ENCODE data around the gene GOLGA8T. TPM values are rescaled to one million over a fixed set of nuclear protein-coding genes. Genes with fewer than 3 reads are reported as not detected.
"Not testable (repeated sequence)": the region's sequence is repeated elsewhere in the genome, so short reads cannot be mapped to it uniquely, and the experiment has no call there.

GOLGA8T gene
- polyA plus RNA-seq, 3 donors: 0.27 TPM; not detected in 2

DNA sequence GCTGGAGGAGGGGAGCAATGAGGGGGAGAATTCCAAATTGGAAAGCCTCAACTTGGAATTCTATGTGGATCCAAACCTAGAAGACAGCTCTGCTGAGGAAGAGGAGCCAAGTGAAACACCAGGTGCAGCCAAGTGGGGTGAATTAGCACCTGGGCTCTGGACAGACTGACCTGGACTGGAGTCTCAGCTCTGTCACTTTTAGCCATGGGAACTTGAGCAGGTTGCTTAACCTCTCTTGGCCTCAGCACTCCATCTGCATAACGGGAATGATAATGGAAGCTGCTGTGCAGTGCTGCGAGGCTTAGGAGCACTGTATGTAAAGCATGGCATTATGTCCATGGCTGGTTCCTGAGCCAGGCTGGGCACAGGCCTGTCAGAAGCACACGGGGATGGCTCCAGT lies 41.8 kb downstream of the GOLGA8T start:
- H2AFZ ChIP-seq (ENCODE audit: insufficient read depth, low read depth, low read length, poor library complexity, severe bottlenecking); intact Hi-C loops (cut with micrococcal nuclease); H3K27me3 ChIP-seq (ENCODE audit: control insufficient read depth in 2 of 2, insufficient read depth in 2 of 2, low read length in 2 of 2); H3K4me2 ChIP-seq (replicated peaks; ENCODE audit: extremely low read depth, low read length, poor library complexity, severe bottlenecking); H3K27me3 Mint-ChIP-seq (ENCODE audit: low read depth in 3 of 3); H3K27ac ChIP-seq (ENCODE audit: low read depth in 1 of 2, low read length in 2 of 2); H3K36me3 ChIP-seq (replicated peaks in 1 of 2; ENCODE audit: control insufficient read depth in 1 of 2, insufficient read depth in 2 of 2, low read length in 2 of 2); H3K9ac ChIP-seq (ENCODE audit: insufficient read depth, low read length, poor library complexity, severe bottlenecking); H3K9me3 ChIP-seq (replicated peaks in 1 of 2; ENCODE audit: control insufficient read depth in 1 of 2, insufficient read depth in 1 of 2, low read length in 2 of 2); H4K20me1 ChIP-seq (ENCODE audit: insufficient read depth, low read length); H3K4me3 Mint-ChIP-seq; H3K9me3 Mint-ChIP-seq; H3K36me3 Mint-ChIP-seq; H3K4me1 ChIP-seq (ENCODE audit: control insufficient read depth in 1 of 2, insufficient read depth in 2 of 2, low read length in 2 of 2); DNase-seq; H3K4me3 ChIP-seq (replicated peaks in 1 of 3; ENCODE audit: low read depth in 2 of 3, low read length in 3 of 3); H3K27ac Mint-ChIP-seq; H3K4me1 Mint-ChIP-seq; H3K79me2 ChIP-seq (ENCODE audit: insufficient read depth, low read length): not testable (repeated sequence)
- WGBS (ENCODE audit: insufficient coverage): no CpG with 5 or more reads among the region's 3 CpGs

DNA sequence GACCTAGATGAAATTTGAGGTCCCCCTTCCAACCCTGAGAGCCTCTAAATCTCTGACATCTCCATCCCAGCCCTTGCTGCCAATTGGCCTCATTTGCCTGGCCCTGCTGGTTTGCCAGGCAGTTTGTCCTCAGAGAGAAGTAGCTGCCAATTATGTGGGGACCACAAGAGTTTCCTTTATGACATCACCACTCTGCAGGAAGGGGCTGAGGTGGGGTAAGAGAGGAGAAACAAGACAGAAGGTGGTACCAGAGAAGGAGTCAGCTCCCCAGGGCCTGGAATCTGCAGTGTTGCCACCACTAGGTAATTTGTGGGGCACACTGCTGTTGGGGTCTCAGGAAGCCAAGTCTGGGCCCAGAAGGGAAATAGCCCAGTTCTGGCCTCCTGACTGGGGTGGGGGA lies 45.0 kb downstream of the GOLGA8T start:
- H2AFZ ChIP-seq (ENCODE audit: insufficient read depth, low read depth, low read length, poor library complexity, severe bottlenecking); H3K27ac Mint-ChIP-seq; H3K9me3 Mint-ChIP-seq; H3K36me3 Mint-ChIP-seq; H3K4me3 ChIP-seq (replicated peaks in 1 of 3; ENCODE audit: low read depth in 2 of 3, low read length in 3 of 3); H3K79me2 ChIP-seq (ENCODE audit: insufficient read depth, low read length); H3K4me1 Mint-ChIP-seq; H3K9me3 ChIP-seq (replicated peaks in 1 of 2; ENCODE audit: control insufficient read depth in 1 of 2, insufficient read depth in 1 of 2, low read length in 2 of 2); H3K36me3 ChIP-seq (replicated peaks in 1 of 2; ENCODE audit: control insufficient read depth in 1 of 2, insufficient read depth in 2 of 2, low read length in 2 of 2); H3K4me3 Mint-ChIP-seq; H3K4me1 ChIP-seq (ENCODE audit: control insufficient read depth in 1 of 2, insufficient read depth in 2 of 2, low read length in 2 of 2); DNase-seq; H3K4me2 ChIP-seq (replicated peaks; ENCODE audit: extremely low read depth, low read length, poor library complexity, severe bottlenecking); H4K20me1 ChIP-seq (ENCODE audit: insufficient read depth, low read length); H3K27me3 ChIP-seq (ENCODE audit: control insufficient read depth in 2 of 2, insufficient read depth in 2 of 2, low read length in 2 of 2); H3K27ac ChIP-seq (ENCODE audit: low read depth in 1 of 2, low read length in 2 of 2); H3K27me3 Mint-ChIP-seq (ENCODE audit: low read depth in 3 of 3); H3K9ac ChIP-seq (ENCODE audit: insufficient read depth, low read length, poor library complexity, severe bottlenecking); intact Hi-C loops (cut with micrococcal nuclease): not testable (repeated sequence)

DNA sequence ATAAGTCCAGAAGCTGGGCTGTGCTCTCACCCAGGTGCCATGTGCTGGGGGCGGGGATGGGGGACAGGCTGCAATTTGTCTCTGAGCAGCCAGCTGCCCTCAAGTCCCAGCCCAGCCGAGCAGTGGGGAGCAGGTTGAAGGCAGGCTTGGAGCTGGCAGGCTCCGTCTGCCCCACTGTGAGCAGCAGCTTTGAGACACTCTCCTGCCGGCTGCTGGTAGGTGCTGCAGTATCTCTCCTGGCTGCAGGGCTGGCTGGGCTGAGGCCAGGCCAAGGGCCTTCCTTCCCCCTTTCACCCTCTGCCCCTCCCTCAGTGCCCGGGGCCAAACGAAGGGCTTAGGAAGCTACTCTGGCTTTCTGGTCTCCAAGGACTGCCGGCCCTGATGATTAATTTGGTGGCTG lies 50.6 kb downstream of the GOLGA8T start:
- H3K27me3 Mint-ChIP-seq (ENCODE audit: low read depth in 3 of 3); H3K9me3 Mint-ChIP-seq; DNase-seq; H3K9ac ChIP-seq (ENCODE audit: insufficient read depth, low read length, poor library complexity, severe bottlenecking); H3K79me2 ChIP-seq (ENCODE audit: insufficient read depth, low read length); H3K4me3 Mint-ChIP-seq; H3K36me3 Mint-ChIP-seq; H3K4me1 ChIP-seq (ENCODE audit: control insufficient read depth in 1 of 2, insufficient read depth in 2 of 2, low read length in 2 of 2); H3K27me3 ChIP-seq (ENCODE audit: control insufficient read depth in 2 of 2, insufficient read depth in 2 of 2, low read length in 2 of 2); intact Hi-C loops (cut with micrococcal nuclease); H3K4me1 Mint-ChIP-seq; H2AFZ ChIP-seq (ENCODE audit: insufficient read depth, low read depth, low read length, poor library complexity, severe bottlenecking); H3K27ac Mint-ChIP-seq; H3K9me3 ChIP-seq (replicated peaks in 1 of 2; ENCODE audit: control insufficient read depth in 1 of 2, insufficient read depth in 1 of 2, low read length in 2 of 2); H3K36me3 ChIP-seq (replicated peaks in 1 of 2; ENCODE audit: control insufficient read depth in 1 of 2, insufficient read depth in 2 of 2, low read length in 2 of 2); H3K4me3 ChIP-seq (replicated peaks in 1 of 3; ENCODE audit: low read depth in 2 of 3, low read length in 3 of 3); H4K20me1 ChIP-seq (ENCODE audit: insufficient read depth, low read length); H3K4me2 ChIP-seq (replicated peaks; ENCODE audit: extremely low read depth, low read length, poor library complexity, severe bottlenecking); H3K27ac ChIP-seq (ENCODE audit: low read depth in 1 of 2, low read length in 2 of 2): not testable (repeated sequence)
- no CpG with 5 or more reads among the region's 7 CpGs for WGBS (ENCODE audit: insufficient coverage)

DNA sequence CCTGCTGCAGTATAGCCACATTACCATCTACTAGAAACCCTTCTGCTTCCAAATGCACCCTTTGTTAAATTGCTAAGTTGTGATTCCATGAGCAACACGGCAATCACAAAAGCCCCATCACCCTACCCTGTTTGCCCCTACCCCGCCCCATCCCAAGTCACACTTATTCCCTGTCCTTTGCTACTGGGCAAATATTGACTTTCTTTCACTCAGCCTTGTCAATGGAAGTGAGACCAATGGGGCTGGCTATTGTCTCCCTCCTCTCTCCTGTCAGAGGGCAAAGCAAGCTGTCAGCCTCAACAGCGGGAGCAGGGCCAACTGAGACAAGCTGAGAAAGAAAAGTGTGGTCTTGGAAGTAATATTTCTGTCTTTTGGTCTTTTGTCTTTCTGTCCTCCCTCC lies 52.6 kb downstream of the GOLGA8T start:
- H3K4me1 Mint-ChIP-seq; intact Hi-C loops (cut with micrococcal nuclease); DNase-seq; H3K9me3 Mint-ChIP-seq; H3K4me1 ChIP-seq (ENCODE audit: control insufficient read depth in 1 of 2, insufficient read depth in 2 of 2, low read length in 2 of 2); H3K4me2 ChIP-seq (replicated peaks; ENCODE audit: extremely low read depth, low read length, poor library complexity, severe bottlenecking); H3K36me3 Mint-ChIP-seq; H3K9ac ChIP-seq (ENCODE audit: insufficient read depth, low read length, poor library complexity, severe bottlenecking); H4K20me1 ChIP-seq (ENCODE audit: insufficient read depth, low read length); H3K27me3 ChIP-seq (ENCODE audit: control insufficient read depth in 2 of 2, insufficient read depth in 2 of 2, low read length in 2 of 2); H3K79me2 ChIP-seq (ENCODE audit: insufficient read depth, low read length); H3K27ac ChIP-seq (ENCODE audit: low read depth in 1 of 2, low read length in 2 of 2); H3K36me3 ChIP-seq (replicated peaks in 1 of 2; ENCODE audit: control insufficient read depth in 1 of 2, insufficient read depth in 2 of 2, low read length in 2 of 2); H3K9me3 ChIP-seq (replicated peaks in 1 of 2; ENCODE audit: control insufficient read depth in 1 of 2, insufficient read depth in 1 of 2, low read length in 2 of 2); H3K27ac Mint-ChIP-seq; H3K4me3 ChIP-seq (replicated peaks in 1 of 3; ENCODE audit: low read depth in 2 of 3, low read length in 3 of 3); H2AFZ ChIP-seq (ENCODE audit: insufficient read depth, low read depth, low read length, poor library complexity, severe bottlenecking); H3K27me3 Mint-ChIP-seq (ENCODE audit: low read depth in 3 of 3); H3K4me3 Mint-ChIP-seq: not testable (repeated sequence)
- WGBS (ENCODE audit: insufficient coverage): no CpG with 5 or more reads among the region's 3 CpGs

DNA sequence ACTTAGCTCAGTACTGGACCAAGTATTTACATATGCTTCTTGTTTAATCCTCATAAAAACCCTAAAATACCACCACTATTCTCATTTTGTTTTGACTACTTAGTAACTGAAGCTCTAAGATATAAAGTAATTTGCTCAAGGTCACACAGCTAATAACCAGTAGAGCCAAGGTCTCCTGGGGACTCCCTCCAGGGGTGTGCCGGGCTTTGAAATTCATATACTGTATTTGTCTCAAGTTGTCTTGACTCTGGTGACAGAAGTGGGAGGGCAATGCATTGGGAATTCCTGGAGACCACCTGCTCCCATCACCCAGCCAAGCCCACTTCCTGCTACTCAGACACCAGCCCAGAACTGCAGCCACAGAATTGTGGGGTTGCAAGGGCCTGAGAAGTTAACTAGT lies 54.9 kb downstream of the GOLGA8T start:
- H3K9me3 ChIP-seq (replicated peaks in 1 of 2; ENCODE audit: control insufficient read depth in 1 of 2, insufficient read depth in 1 of 2, low read length in 2 of 2); H3K9ac ChIP-seq (ENCODE audit: insufficient read depth, low read length, poor library complexity, severe bottlenecking); H3K27ac Mint-ChIP-seq; H3K9me3 Mint-ChIP-seq; H3K36me3 Mint-ChIP-seq; H3K4me1 Mint-ChIP-seq; H3K79me2 ChIP-seq (ENCODE audit: insufficient read depth, low read length); H3K4me3 Mint-ChIP-seq; H3K4me1 ChIP-seq (ENCODE audit: control insufficient read depth in 1 of 2, insufficient read depth in 2 of 2, low read length in 2 of 2); H3K36me3 ChIP-seq (replicated peaks in 1 of 2; ENCODE audit: control insufficient read depth in 1 of 2, insufficient read depth in 2 of 2, low read length in 2 of 2); DNase-seq; H3K27me3 ChIP-seq (ENCODE audit: control insufficient read depth in 2 of 2, insufficient read depth in 2 of 2, low read length in 2 of 2); H3K4me2 ChIP-seq (replicated peaks; ENCODE audit: extremely low read depth, low read length, poor library complexity, severe bottlenecking); H3K4me3 ChIP-seq (replicated peaks in 1 of 3; ENCODE audit: low read depth in 2 of 3, low read length in 3 of 3); H2AFZ ChIP-seq (ENCODE audit: insufficient read depth, low read depth, low read length, poor library complexity, severe bottlenecking); H3K27ac ChIP-seq (ENCODE audit: low read depth in 1 of 2, low read length in 2 of 2); H4K20me1 ChIP-seq (ENCODE audit: insufficient read depth, low read length); H3K27me3 Mint-ChIP-seq (ENCODE audit: low read depth in 3 of 3); intact Hi-C loops (cut with micrococcal nuclease): not testable (repeated sequence)
- WGBS (ENCODE audit: insufficient coverage): no CpG with 5 or more reads among the region's 1 CpG

Measured in CD14-positive monocyte (primary cell).